NCI-H774 (cell line): ENCODE measurements around the gene UQCRFS1.
"Not testable (repeated sequence)": the region's sequence is repeated elsewhere in the genome, so short reads cannot be mapped to it uniquely, and the experiment has no call there.

Experiments
- DNase-seq: peaks from one replicate; lab custom pipeline; 2025; lab: John Stamatoyannopoulos, UW

Gene UQCRFS1

GRCh38 chr19:29212648-29213573, at the start of gene UQCRFS1:
Gene UQCRFS1, minus strand, starts transcription at chr19:29213151. Its CDS starts 33 bp downstream, at chr19:29213118.
- DNase-seq = peak; percentile 92

GRCh38 chr19:29262085-29262484, 49.1 kb upstream of the UQCRFS1 start:
- DNase-seq = no peak

GRCh38 chr19:29260477-29261317, 47.7 kb upstream of the UQCRFS1 start:
- DNase-seq = no peak

GRCh38 chr19:29259867-29260281, 46.9 kb upstream of the UQCRFS1 start:
- DNase-seq = no peak

- DNase-seq = no peak
Measured at GRCh38 chr19:29259153-29259552, 46.2 kb upstream of the UQCRFS1 start.

GRCh38 chr19:29256516-29256915, 43.6 kb upstream of the UQCRFS1 start:
- no peak for DNase-seq

GRCh38 chr19:29255912-29256311, 43.0 kb upstream of the UQCRFS1 start:
- no peak for DNase-seq

- no peak for DNase-seq
Measured at GRCh38 chr19:29255006-29255405, 42.1 kb upstream of the UQCRFS1 start.

- DNase-seq = not testable (repeated sequence)
Measured at GRCh38 chr19:29249798-29250197, 36.8 kb upstream of the UQCRFS1 start.

GRCh38 chr19:29248332-29248844, 35.4 kb upstream of the UQCRFS1 start:
- no peak for DNase-seq

- no peak for DNase-seq
Measured at GRCh38 chr19:29247872-29248271, 34.9 kb upstream of the UQCRFS1 start.

- DNase-seq = no peak
Measured at GRCh38 chr19:29247471-29247870, 34.5 kb upstream of the UQCRFS1 start.

GRCh38 chr19:29247051-29247450, 34.1 kb upstream of the UQCRFS1 start:
- DNase-seq = no peak

GRCh38 chr19:29245215-29245614, 32.3 kb upstream of the UQCRFS1 start:
- no peak for DNase-seq

GRCh38 chr19:29241324-29241723, 28.4 kb upstream of the UQCRFS1 start:
- DNase-seq = no peak

GRCh38 chr19:29239213-29239776, 26.3 kb upstream of the UQCRFS1 start:
- DNase-seq = no peak

GRCh38 chr19:29233591-29233990, 20.6 kb upstream of the UQCRFS1 start:
- DNase-seq = no peak

GRCh38 chr19:29232315-29232852, 19.4 kb upstream of the UQCRFS1 start:
- no peak for DNase-seq

GRCh38 chr19:29231306-29231705, 18.4 kb upstream of the UQCRFS1 start:
- DNase-seq = not testable (repeated sequence)

- DNase-seq = no peak
Measured at GRCh38 chr19:29217616-29218015, 4.7 kb upstream of the UQCRFS1 start.

- no peak for DNase-seq
Measured at GRCh38 chr19:29216021-29216420, 3.1 kb upstream of the UQCRFS1 start.

GRCh38 chr19:29215322-29215845, 2.4 kb upstream of the UQCRFS1 start:
- no peak for DNase-seq
